PC-3 (cell line): ENCODE results near the gene NRCAM. TPM values are rescaled to one million over a fixed set of nuclear protein-coding genes. Genes with fewer than 3 reads are reported as not detected.

Source experiments
- ATAC-seq: fragments of 200-7000 bp; cut with Tn5 transposase; 2 replicates; pipeline ENCODE4 v1.9.1; 2020; ENCODE audit warnings: mild to moderate bottlenecking, moderate library complexity
- BruUV-seq: library from RNA; stranded (reverse); fragments of 400-500 nt; replicated peaks from 2 replicates; lab custom pipeline; 2021; lab: Mats Ljungman, UMichigan
- CTCF ChIA-PET: fragments of 300-600 bp; sonication (Branson Sonifier 250); formaldehyde crosslinking; loops from one replicate; lab custom pipeline; 2022; ENCODE audit warnings: antibody characterized with exemption; lab: Charles Lee
- POLR2A ChIA-PET: fragments of 300-600 bp; sonication (Branson Sonifier 250); formaldehyde crosslinking; loops from one replicate; lab custom pipeline; 2022; ENCODE audit warnings: antibody characterized with exemption; ENCODE audit not compliant: unreplicated experiment; lab: Charles Lee
- DNase-seq: peaks from one replicate; pipeline ENCODE4 v3.0.0-alpha.2; 2015
- H2AFZ ChIP-seq: fragments of 300-600 bp; sonication (generic); 2 replicates; pipeline ENCODE4 v1.6.0; 2016; ENCODE audit warnings: antibody characterized with exemption, low read length
- H3F3A ChIP-seq: fragments of 300-600 bp; sonication (generic); one replicate; pipeline ENCODE4 v1.6.0; 2017; ENCODE audit warnings: antibody characterized with exemption, low read length, control low read depth, mild to moderate bottlenecking; ENCODE audit not compliant: unreplicated experiment
- H3K27ac ChIP-seq: fragments of 300-600 bp; sonication (generic); 2 replicates; pipeline ENCODE4 v1.5.1; 2016; ENCODE audit warnings: mild to moderate bottlenecking, low read length
- H3K27me3 ChIP-seq: fragments of 300-600 bp; sonication (generic); 2 replicates; pipeline ENCODE4 v1.6.1; 2016; ENCODE audit warnings: low read length, mixed read lengths
- H3K36me3 ChIP-seq: fragments of 300-600 bp; sonication (generic); 2 replicates; pipeline ENCODE4 v1.6.1; 2016; ENCODE audit warnings: low read depth, mixed run types, low read length, mixed read lengths
- H3K4me1 ChIP-seq: fragments of 300-600 bp; sonication (generic); 2 replicates; pipeline ENCODE4 v1.5.1; 2016; ENCODE audit warnings: low read length; ENCODE audit not compliant: insufficient read depth
- H3K4me2 ChIP-seq: fragments of 300-600 bp; sonication (generic); 2 replicates; pipeline ENCODE4 v1.6.0; 2016; ENCODE audit warnings: low read length
- H3K4me3 ChIP-seq: fragments of 300-600 bp; sonication (generic); 2 replicates; pipeline ENCODE4 v1.5.1; 2016; ENCODE audit warnings: mild to moderate bottlenecking, low read length, mixed read lengths
- H3K79me2 ChIP-seq: fragments of 300-600 bp; sonication (generic); 2 replicates; pipeline ENCODE4 v1.6.1; 2017; ENCODE audit warnings: low read length, mixed read lengths
- H3K9ac ChIP-seq: fragments of 300-600 bp; sonication (generic); 2 replicates; pipeline ENCODE4 v1.6.0; 2016; ENCODE audit warnings: mild to moderate bottlenecking, low read length
- H3K9me2 ChIP-seq: fragments of 300-600 bp; sonication (generic); replicated peaks from 2 replicates; pipeline ENCODE4 v1.6.1; 2016; ENCODE audit warnings: mixed run types, low read length, mixed read lengths
- H3K9me3 ChIP-seq: fragments of 300-600 bp; sonication (generic); 2 replicates; pipeline ENCODE4 v1.6.1; 2016; ENCODE audit warnings: low read length, mixed read lengths
- H4K20me1 ChIP-seq: fragments of 300-600 bp; sonication (generic); 2 replicates; pipeline ENCODE4 v1.6.1; 2016; ENCODE audit warnings: low read length, mixed read lengths
- CTCF ChIP-seq: fragments of 300-600 bp; sonication (generic); conservative IDR thresholded peaks from 2 replicates; pipeline ENCODE4 v1.5.1; 2017; ENCODE audit warnings: antibody characterized with exemption, low read depth, mild to moderate bottlenecking, low read length
- EZH2 ChIP-seq: fragments of 300-600 bp; sonication (generic); IDR thresholded peaks from one replicate; pipeline ENCODE4 v1.6.1; 2017; ENCODE audit warnings: antibody characterized with exemption, mild to moderate bottlenecking, low read length; ENCODE audit not compliant: unreplicated experiment
- EZH2phosphoT487 ChIP-seq: fragments of 300-600 bp; sonication (generic); IDR thresholded peaks from 2 replicates; pipeline ENCODE4 v1.6.1; 2018; ENCODE audit warnings: mild to moderate bottlenecking, antibody characterized with exemption, low read length, borderline replicate concordance
- intact Hi-C: fragments of 100-400 bp; cut with micrococcal nuclease; formaldehyde crosslinking; loops from 2 replicates; pipeline ENCODE4 v1.9.0; 2023
- total RNA-seq: library from RNA; depleted of rRNA; stranded (reverse); fragments of >200 nt; gene quantifications from 2 replicates; pipeline ENCODE4 v1.2.3, GENCODE V29; 2014

NRCAM gene
- total RNA-seq, 1 experiment from 2014 or later = not detected

- peaks cover 26% of the 10 kb centered on the region for H3K4me1 ChIP-seq
- ATAC-seq (no peak), DNase-seq (no peak)
- no TSS peak for BruUV-seq
- no peaks in the 10 kb centered on the region for H3F3A ChIP-seq
- no peaks in the 10 kb centered on the region for H3K9me3 ChIP-seq
- H3K36me3 ChIP-seq = no peaks in the 10 kb centered on the region
- no peaks in the 10 kb centered on the region for H3K79me2 ChIP-seq
- no peaks in the 10 kb centered on the region for H3K27me3 ChIP-seq
- intact Hi-C loops = no loop called here
- ChIA-PET CTCF (no interaction called here), POLR2A (no interaction called here)
- no peak overlapping the region for H2AFZ ChIP-seq
- no peak overlapping the region for H3K27ac ChIP-seq
- no peak overlapping the region for H3K4me3 ChIP-seq
- no peak for TF ChIP-seq EZH2phosphoT487
- no peak for TF ChIP-seq EZH2
- no peak for TF ChIP-seq CTCF
- H3K4me2 ChIP-seq = no peak overlapping the region
- no peaks in the 10 kb centered on the region for H4K20me1 ChIP-seq
- no peak overlapping the region for H3K9ac ChIP-seq
- H3K9me2 ChIP-seq = no peaks in the 10 kb centered on the region
Observed at GRCh38 chr7:108248821-108249220, 207.4 kb downstream of the NRCAM start.

GRCh38 chr7:108248418-108248817 lies 207.8 kb downstream of the NRCAM start:
- Histone ChIP-seq H3K4me2 (no peak overlapping the region), H4K20me1 (no peaks in the 10 kb centered on the region), H3K9ac (no peak overlapping the region), H3K4me1 (peaks cover 26% of the 10 kb centered on the region), H2AFZ (no peak overlapping the region), H3K36me3 (no peaks in the 10 kb centered on the region), H3K79me2 (no peaks in the 10 kb centered on the region), H3K9me3 (no peaks in the 10 kb centered on the region), H3K27me3 (no peaks in the 10 kb centered on the region), H3K4me3 (no peak overlapping the region), H3K27ac (no peak overlapping the region), H3K9me2 (no peaks in the 10 kb centered on the region), H3F3A (no peaks in the 10 kb centered on the region)
- TF ChIP-seq EZH2phosphoT487 (no peak), CTCF (no peak)
- ChIA-PET CTCF (no interaction called here), POLR2A (no interaction called here)
- intact Hi-C loops = no loop called here
- no TSS peak for BruUV-seq
- no peak for DNase-seq
- ATAC-seq = no peak

GRCh38 chr7:108247614-108248013 lies 208.6 kb downstream of the NRCAM start:
- no TSS peak for BruUV-seq
- H3K4me3 ChIP-seq = no peak overlapping the region
- ATAC-seq (no peak), DNase-seq (peak; percentile 53)
- no peak overlapping the region for H2AFZ ChIP-seq
- no peaks in the 10 kb centered on the region for H3K36me3 ChIP-seq
- H3K79me2 ChIP-seq = no peaks in the 10 kb centered on the region
- no peaks in the 10 kb centered on the region for H3K27me3 ChIP-seq
- CTCF ChIA-PET = no interaction called here
- no peak for TF ChIP-seq CTCF
- no peak for TF ChIP-seq EZH2
- no peak for TF ChIP-seq EZH2phosphoT487
- 0 out of 2 replicates have a peak overlapping the region, but pooled peaks have one; percentile 2 for H3K4me2 ChIP-seq
- no peak overlapping the region for H3K9ac ChIP-seq
- no peak overlapping the region for H3K27ac ChIP-seq
- H3F3A ChIP-seq = no peaks in the 10 kb centered on the region
- no peaks in the 10 kb centered on the region for H4K20me1 ChIP-seq
- POLR2A ChIA-PET = no interaction called here
- H3K9me2 ChIP-seq = no peaks in the 10 kb centered on the region
- intact Hi-C loops = no loop called here
- H3K4me1 ChIP-seq = peaks cover 26% of the 10 kb centered on the region
- no peaks in the 10 kb centered on the region for H3K9me3 ChIP-seq
